OCI-LY3 (cell line): ENCODE data around the gene TSPAN9.

Experiments
- H2AFZ ChIP-seq: fragments of 200-600, 300-600 bp; shearing (Covaris generic); 2 replicates; pipeline ENCODE4 v1.6.0; 2014; ENCODE audit warnings: antibody characterized with exemption, low read depth, low read length
- H3K27ac ChIP-seq: fragments of 200-600, 300-600 bp; sonication (generic); 2 replicates; pipeline ENCODE4 v1.5.1; 2014; ENCODE audit warnings: mild to moderate bottlenecking, low read length, moderate library complexity, mixed read lengths
- H3K27me3 ChIP-seq: fragments of 200-600, 300-600 bp; sonication (generic); 2 replicates; pipeline ENCODE4 v1.6.1; 2014; ENCODE audit warnings: low read depth, low read length, mixed read lengths
- H3K36me3 ChIP-seq: fragments of 200-600, 300-600 bp; sonication (generic); replicated peaks from 2 replicates; pipeline ENCODE3; 2014; ENCODE audit warnings: low read depth, low read length, mixed read lengths
- H3K4me1 ChIP-seq: fragments of 300-600, 200-600 bp; sonication (generic); 2 replicates; pipeline ENCODE4 v1.6.1; 2014; ENCODE audit warnings: low read length, mixed read lengths
- H3K4me2 ChIP-seq: fragments of 200-600, 300-600 bp; sonication (generic); 2 replicates; pipeline ENCODE4 v1.6.1; 2014; ENCODE audit warnings: low read length, mixed read lengths
- H3K4me3 ChIP-seq: fragments of 300-600, 200-600 bp; sonication (generic); 2 replicates; pipeline ENCODE4 v1.5.1; 2014; ENCODE audit warnings: antibody characterized with exemption, mild to moderate bottlenecking, low read length, moderate library complexity
- H3K79me2 ChIP-seq: fragments of 300-600, 200-600 bp; shearing (Covaris generic); 2 replicates; pipeline ENCODE4 v1.6.1; 2014; ENCODE audit warnings: mild to moderate bottlenecking, low read length, mixed read lengths
- H3K9ac ChIP-seq: fragments of 300-600, 200-600 bp; shearing (Covaris generic); 2 replicates; pipeline ENCODE4 v1.6.0; 2014; ENCODE audit warnings: mild to moderate bottlenecking, low read length, moderate library complexity
- H3K9me3 ChIP-seq: fragments of 200-600, 300-600 bp; shearing (Covaris generic); 2 replicates; pipeline ENCODE4 v1.6.1; 2014; ENCODE audit warnings: low read length, mixed read lengths; ENCODE audit not compliant: insufficient read depth
- H4K20me1 ChIP-seq: fragments of 200-600, 300-600 bp; sonication (generic); 2 replicates; pipeline ENCODE4 v1.6.1; 2016; ENCODE audit warnings: low read length, mixed read lengths; ENCODE audit not compliant: insufficient read depth
- CTCF ChIP-seq: fragments of 200-600, 300-600 bp; sonication (generic); IDR thresholded peaks from 2 replicates; pipeline ENCODE4 v1.5.1; 2014; ENCODE audit warnings: antibody characterized with exemption, low read length, low read depth
- EZH2phosphoT487 ChIP-seq: fragments of 200-600 bp; shearing (Covaris generic); IDR thresholded peaks from 2 replicates; pipeline ENCODE4 v1.6.1; 2018; ENCODE audit warnings: antibody characterized with exemption, mixed run types, low read depth

TSPAN9 gene

GRCh38 chr12:3105690-3106479 lies 28.7 kb downstream of the TSPAN9 start:
- no peaks in the 10 kb centered on the region for H4K20me1 ChIP-seq
- TF ChIP-seq EZH2phosphoT487 = no peak
- TF ChIP-seq CTCF = no peak

GRCh38 chr12:3106579-3106978 lies 29.4 kb downstream of the TSPAN9 start:
- TF ChIP-seq EZH2phosphoT487 (no peak), CTCF (no peak)
- no peaks in the 10 kb centered on the region for H3K9me3 ChIP-seq
- H3K27ac ChIP-seq = no peak overlapping the region
- peaks cover 23% of the 10 kb centered on the region for H3K27me3 ChIP-seq
- no peak overlapping the region for H3K4me3 ChIP-seq
- H3K79me2 ChIP-seq = no peaks in the 10 kb centered on the region
- no peak overlapping the region for H2AFZ ChIP-seq
- no peak overlapping the region for H3K9ac ChIP-seq
- H3K4me1 ChIP-seq = no peaks in the 10 kb centered on the region
- H3K36me3 ChIP-seq = no peaks in the 10 kb centered on the region
- no peak overlapping the region for H3K4me2 ChIP-seq
- no peaks in the 10 kb centered on the region for H4K20me1 ChIP-seq

More at GRCh38 chr12:3105690-3106479, 28.7 kb downstream of the TSPAN9 start:
- Histone ChIP-seq H3K79me2 (no peaks in the 10 kb centered on the region), H3K27ac (no peak overlapping the region), H3K4me1 (no peaks in the 10 kb centered on the region), H3K9me3 (no peaks in the 10 kb centered on the region), H3K9ac (no peak overlapping the region), H3K4me2 (no peak overlapping the region), H3K4me3 (no peak overlapping the region), H2AFZ (no peak overlapping the region), H3K36me3 (no peaks in the 10 kb centered on the region), H3K27me3 (peaks cover 23% of the 10 kb centered on the region)

DNA sequence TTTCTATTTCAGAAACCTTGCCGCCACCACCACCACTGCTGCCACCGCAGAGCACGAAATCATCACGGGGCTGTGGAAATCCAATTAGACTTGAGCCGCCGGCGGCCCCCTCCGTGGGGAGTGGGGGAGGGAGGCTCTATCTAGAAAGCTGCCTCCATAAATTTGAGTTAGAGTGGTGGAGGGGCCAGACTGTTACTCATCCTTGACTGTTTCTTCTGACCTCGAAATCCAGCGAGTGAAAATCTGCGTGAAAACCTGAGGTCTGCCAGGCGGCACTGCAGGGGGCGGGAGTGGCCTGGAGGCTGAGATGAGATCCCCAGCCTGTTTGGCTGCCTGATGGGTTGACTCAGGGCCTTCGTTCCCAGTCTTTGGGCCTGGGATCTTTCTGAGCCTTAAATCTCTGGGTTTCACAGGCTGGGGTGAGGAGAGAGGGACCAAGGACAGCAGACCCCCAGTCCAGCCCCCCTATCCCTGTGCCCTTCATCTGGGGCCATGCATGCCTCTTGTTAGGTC lies 29.9 kb downstream of the TSPAN9 start:
- no peak overlapping the region for H3K27ac ChIP-seq

More for the DNA sequence above, 29.9 kb downstream of the TSPAN9 start:
- Histone ChIP-seq H3K36me3 (no peaks in the 10 kb centered on the region), H3K79me2 (no peaks in the 10 kb centered on the region), H3K4me2 (no peak overlapping the region), H3K27me3 (peaks cover 23% of the 10 kb centered on the region), H3K4me1 (no peaks in the 10 kb centered on the region), H2AFZ (no peak overlapping the region), H3K9ac (no peak overlapping the region), H4K20me1 (no peaks in the 10 kb centered on the region), H3K9me3 (no peaks in the 10 kb centered on the region), H3K4me3 (no peak overlapping the region)
- TF ChIP-seq EZH2phosphoT487 (no peak), CTCF (no peak)
